HG03280 (cell line): ENCODE measurements around the gene SMARCA4.

Experiments
- ATAC-seq: cut with Tn5 transposase; IDR thresholded peaks from one replicate; pipeline ENCODE4 v1.9.1; 2021; ENCODE audit warnings: mild to moderate bottlenecking, moderate library complexity; ENCODE audit not compliant: unreplicated experiment

Gene SMARCA4

GRCh38 chr19:11007385-11007784 lies 46.6 kb downstream of the SMARCA4 start:
- ATAC-seq: no peak

GRCh38 chr19:11007962-11008532 lies 47.2 kb downstream of the SMARCA4 start:
- ATAC-seq: no peak

GRCh38 chr19:11010041-11010440 lies 49.2 kb downstream of the SMARCA4 start:
- no peak for ATAC-seq

- no peak for ATAC-seq
These were observed 51.7 kb downstream of the SMARCA4 start for GRCh38 chr19:11012507-11012906.

- no peak for ATAC-seq
These were observed 52.9 kb downstream of the SMARCA4 start for GRCh38 chr19:11013771-11014170.

- ATAC-seq: no peak
These were observed 53.6 kb downstream of the SMARCA4 start for GRCh38 chr19:11014403-11014911.

GRCh38 chr19:11016631-11017030 lies 55.8 kb downstream of the SMARCA4 start:
- ATAC-seq: no peak

- ATAC-seq: no peak
These were observed 56.6 kb downstream of the SMARCA4 start for GRCh38 chr19:11017275-11018035.

- no peak for ATAC-seq
These were observed 57.3 kb downstream of the SMARCA4 start for GRCh38 chr19:11018179-11018578.

- ATAC-seq: no peak
These were observed 57.9 kb downstream of the SMARCA4 start for GRCh38 chr19:11018763-11019162.

GRCh38 chr19:11019262-11019661 lies 58.4 kb downstream of the SMARCA4 start:
- no peak for ATAC-seq

GRCh38 chr19:11019824-11020223 lies 59.0 kb downstream of the SMARCA4 start:
- no peak for ATAC-seq

- no peak for ATAC-seq
These were observed 59.6 kb downstream of the SMARCA4 start for GRCh38 chr19:11020423-11020822.

- no peak for ATAC-seq
These were observed 60.3 kb downstream of the SMARCA4 start for GRCh38 chr19:11020982-11021759.

GRCh38 chr19:11021760-11022144 lies 60.9 kb downstream of the SMARCA4 start:
- no peak for ATAC-seq

- no peak for ATAC-seq
These were observed 62.2 kb downstream of the SMARCA4 start for GRCh38 chr19:11023016-11023415.

- ATAC-seq: no peak
These were observed 62.9 kb downstream of the SMARCA4 start for GRCh38 chr19:11023710-11024109.

GRCh38 chr19:11024259-11024658 lies 63.4 kb downstream of the SMARCA4 start:
- ATAC-seq: no peak

GRCh38 chr19:11025006-11025405 lies 64.2 kb downstream of the SMARCA4 start:
- ATAC-seq: no peak

GRCh38 chr19:11025445-11025844 lies 64.6 kb downstream of the SMARCA4 start:
- no peak for ATAC-seq

GRCh38 chr19:11025997-11026396 lies 65.2 kb downstream of the SMARCA4 start:
- no peak for ATAC-seq

- no peak for ATAC-seq
These were observed 66.6 kb downstream of the SMARCA4 start for GRCh38 chr19:11027381-11027780.
